Choroid plexus epithelial cell (primary cell): ENCODE data around the gene RPL28.

ENCODE experiments used
- DNase-seq: peaks from one replicate; pipeline ENCODE4 v3.0.0-alpha.2; 2010; ENCODE audit warnings: low read depth
- H3K4me3 ChIP-seq: 2 replicates; pipeline ENCODE4 v1.5.1; 2011; ENCODE audit warnings: low read depth, mild to moderate bottlenecking, control low read depth, low read length, moderate library complexity
- TF ChIP-seq, protein P1 (sequence below): conservative IDR thresholded peaks from 2 replicates; pipeline ENCODE4 v1.5.1; 2011; ENCODE audit warnings: low read depth, mild to moderate bottlenecking, control low read depth, inconsistent platforms, low read length, moderate library complexity

Gene RPL28

DNA sequence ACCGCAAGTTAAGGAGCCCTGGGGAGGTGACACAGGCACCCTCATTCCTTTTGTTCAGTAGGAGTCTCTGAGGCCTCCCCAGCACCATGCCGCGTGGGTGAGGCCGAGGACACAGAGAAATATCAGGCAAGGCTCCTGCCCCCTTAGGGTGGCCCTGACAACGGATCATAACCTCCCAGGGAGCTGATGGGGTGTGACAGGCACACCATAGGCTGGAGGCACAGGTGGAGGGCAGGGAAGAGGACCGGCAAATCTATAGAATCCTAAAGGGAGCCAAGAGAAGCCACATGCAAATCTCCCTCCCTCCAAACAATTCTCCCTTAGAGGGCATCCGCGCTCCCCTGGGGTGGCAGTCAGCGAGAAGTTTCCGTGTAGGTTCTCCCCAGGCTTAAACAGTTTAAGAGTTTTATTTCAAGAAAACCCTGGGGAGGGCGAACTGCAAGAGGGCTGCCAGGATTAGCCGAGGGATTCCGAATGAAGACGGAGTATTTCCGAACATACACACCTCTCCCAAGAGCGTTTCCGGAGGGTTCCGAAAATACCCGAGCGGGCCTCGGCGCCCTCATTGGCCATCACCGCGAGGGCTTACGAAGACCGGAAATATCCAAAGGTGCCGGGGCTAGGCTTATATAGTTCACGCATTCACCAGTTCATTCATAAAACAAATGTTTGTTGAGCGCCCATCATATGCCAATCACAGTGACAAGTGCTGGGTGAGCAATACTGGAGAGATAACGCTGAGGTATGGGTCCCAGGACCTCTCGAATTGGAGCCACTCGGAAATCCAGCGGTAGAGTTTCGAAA lies 610 bp upstream of the RPL28 start:
- H3K4me3 ChIP-seq: peak overlapping the region; percentile 59
- TF ChIP-seq, protein P1, sequence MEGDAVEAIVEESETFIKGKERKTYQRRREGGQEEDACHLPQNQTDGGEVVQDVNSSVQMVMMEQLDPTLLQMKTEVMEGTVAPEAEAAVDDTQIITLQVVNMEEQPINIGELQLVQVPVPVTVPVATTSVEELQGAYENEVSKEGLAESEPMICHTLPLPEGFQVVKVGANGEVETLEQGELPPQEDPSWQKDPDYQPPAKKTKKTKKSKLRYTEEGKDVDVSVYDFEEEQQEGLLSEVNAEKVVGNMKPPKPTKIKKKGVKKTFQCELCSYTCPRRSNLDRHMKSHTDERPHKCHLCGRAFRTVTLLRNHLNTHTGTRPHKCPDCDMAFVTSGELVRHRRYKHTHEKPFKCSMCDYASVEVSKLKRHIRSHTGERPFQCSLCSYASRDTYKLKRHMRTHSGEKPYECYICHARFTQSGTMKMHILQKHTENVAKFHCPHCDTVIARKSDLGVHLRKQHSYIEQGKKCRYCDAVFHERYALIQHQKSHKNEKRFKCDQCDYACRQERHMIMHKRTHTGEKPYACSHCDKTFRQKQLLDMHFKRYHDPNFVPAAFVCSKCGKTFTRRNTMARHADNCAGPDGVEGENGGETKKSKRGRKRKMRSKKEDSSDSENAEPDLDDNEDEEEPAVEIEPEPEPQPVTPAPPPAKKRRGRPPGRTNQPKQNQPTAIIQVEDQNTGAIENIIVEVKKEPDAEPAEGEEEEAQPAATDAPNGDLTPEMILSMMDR: no peak
- peak; percentile 98 for DNase-seq

GRCh38 chr19:55386493-55386971 lies 800 bp downstream of the RPL28 start:
- TF ChIP-seq, protein P1: no peak
- H3K4me3 ChIP-seq: peak overlapping the region; percentile 77
- no peak for DNase-seq

DNA sequence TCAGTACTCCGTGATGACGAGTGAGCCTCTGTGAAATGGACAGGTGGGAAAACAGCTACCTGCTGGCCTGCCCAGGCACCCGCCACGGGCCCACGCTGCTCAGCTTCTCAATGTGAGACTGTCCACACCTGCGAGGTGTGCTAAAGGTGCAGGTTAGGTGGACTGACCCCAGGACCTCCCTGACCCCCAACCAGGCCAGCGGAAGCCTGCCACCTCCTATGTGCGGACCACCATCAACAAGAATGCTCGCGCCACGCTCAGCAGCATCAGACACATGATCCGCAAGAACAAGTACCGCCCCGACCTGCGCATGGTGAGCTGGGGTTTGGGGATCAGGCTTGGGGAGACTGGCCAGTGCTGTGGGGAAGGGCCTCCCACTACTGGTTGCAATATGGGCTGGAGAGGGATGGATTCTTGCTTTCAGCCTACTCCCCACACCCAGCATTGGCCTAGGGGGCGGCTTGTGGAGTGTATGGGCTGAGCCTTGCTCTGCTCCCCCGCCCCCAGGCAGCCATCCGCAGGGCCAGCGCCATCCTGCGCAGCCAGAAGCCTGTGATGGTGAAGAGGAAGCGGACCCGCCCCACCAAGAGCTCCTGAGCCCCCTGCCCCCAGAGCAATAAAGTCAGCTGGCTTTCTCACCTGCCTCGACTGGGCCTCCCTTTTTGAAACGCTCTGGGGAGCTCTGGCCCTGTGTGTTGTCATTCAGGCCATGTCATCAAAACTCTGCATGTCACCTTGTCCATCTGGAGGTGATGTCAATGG lies 2.2 kb downstream of the RPL28 start:
- TF ChIP-seq, protein P1: no peak
- DNase-seq: no peak
- peak overlapping the region; percentile 77 for H3K4me3 ChIP-seq

DNA sequence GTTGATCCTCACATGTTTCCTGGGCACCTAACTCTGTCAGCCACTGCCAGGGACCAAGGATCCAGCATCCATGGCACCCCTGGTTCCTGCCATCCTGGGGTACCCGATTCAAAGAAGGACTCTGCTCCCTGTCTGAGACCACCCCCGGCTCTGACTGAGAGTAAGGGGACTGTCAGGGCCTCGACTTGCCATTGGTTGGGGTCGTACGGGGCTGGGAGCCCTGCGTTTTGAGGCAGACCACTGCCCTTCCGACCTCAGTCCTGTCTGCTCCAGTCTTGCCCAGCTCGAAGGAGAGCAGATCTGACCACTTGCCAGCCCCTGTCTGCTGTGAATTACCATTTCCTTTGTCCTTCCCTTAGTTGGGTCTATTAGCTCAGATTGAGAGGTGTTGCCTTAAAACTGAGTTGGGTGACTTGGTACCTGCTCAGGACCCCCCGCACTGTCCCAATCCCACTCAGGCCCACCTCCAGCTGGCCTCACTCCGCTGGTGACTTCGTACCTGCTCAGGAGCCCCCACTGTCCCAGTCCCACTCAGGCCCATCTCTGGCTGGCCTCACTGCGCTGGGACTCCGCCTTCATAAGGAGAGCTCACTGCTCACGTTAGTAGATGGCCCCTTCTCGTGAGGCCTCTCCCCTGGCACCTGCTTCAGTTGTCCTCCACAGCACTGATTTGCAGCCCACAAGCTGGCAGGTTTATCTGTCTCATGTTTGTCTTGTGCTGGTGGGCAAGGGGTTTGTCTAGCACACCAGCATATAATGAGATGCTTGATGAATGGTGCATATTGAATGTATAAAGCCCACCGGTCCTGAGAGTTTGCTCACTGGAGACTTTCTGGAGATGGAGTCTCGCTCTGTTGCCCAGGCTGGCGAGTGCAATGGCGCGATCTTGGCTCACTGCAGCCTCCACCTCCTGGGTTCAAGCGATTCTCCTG lies 3.9 kb downstream of the RPL28 start:
- no peak overlapping the region for H3K4me3 ChIP-seq
- TF ChIP-seq, protein P1: no peak
- no peak for DNase-seq

DNA sequence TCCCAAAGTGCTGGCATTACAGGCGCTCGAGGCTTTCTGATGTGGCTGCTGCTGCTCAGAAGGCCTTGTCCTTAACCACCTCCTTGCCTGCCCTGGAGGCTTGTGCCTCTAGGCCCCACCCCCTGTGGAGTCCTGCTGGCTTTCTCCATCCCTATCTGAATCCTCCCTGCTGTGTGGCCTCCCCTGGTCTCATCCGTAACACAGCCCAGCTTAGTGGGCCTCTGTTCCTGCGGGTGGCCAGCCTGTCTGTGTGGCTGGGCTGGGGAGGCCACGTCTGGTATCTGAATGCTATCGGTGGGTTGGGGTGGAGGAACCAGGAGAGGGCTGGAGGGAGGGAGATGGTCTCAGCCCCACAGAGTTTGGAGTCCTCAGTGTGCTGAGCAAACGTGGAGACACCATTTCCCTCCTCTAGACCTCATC lies 4.7 kb downstream of the RPL28 start:
- peak; percentile 88 for DNase-seq
- TF ChIP-seq, protein P1: no peak
- H3K4me3 ChIP-seq: no peak overlapping the region

- H3K4me3 ChIP-seq: no peak overlapping the region
- no peak for DNase-seq
- TF ChIP-seq, protein P1: no peak
Observed at GRCh38 chr19:55391191-55391670, 5.5 kb downstream of the RPL28 start.
